HUES6 (cell line): ENCODE data around the gene C1orf116.

ENCODE experiments used
- H3K27ac ChIP-seq: 2 replicates; pipeline ENCODE4 v1.7.0; 2013; ENCODE audit warnings: low read depth, mild to moderate bottlenecking, low read length, inconsistent platforms
- H3K27me3 ChIP-seq: 2 replicates; pipeline ENCODE4 v1.6.1; 2013; ENCODE audit warnings: low read length; ENCODE audit not compliant: control insufficient read depth, insufficient read depth
- H3K36me3 ChIP-seq: 2 replicates; pipeline ENCODE4 v1.6.1; 2013; ENCODE audit warnings: low read length; ENCODE audit not compliant: control insufficient read depth, insufficient read depth
- H3K4me1 ChIP-seq: 2 replicates; pipeline ENCODE4 v1.6.1; 2013; ENCODE audit warnings: low read length; ENCODE audit not compliant: control insufficient read depth, insufficient read depth
- H3K4me3 ChIP-seq: 2 replicates; pipeline ENCODE4 v1.5.1; 2013; ENCODE audit warnings: low read depth, low read length
- H3K9ac ChIP-seq: one replicate; pipeline ENCODE4 v1.6.1; 2013; ENCODE audit warnings: mild to moderate bottlenecking, low read length
- H3K9me3 ChIP-seq: 2 replicates; pipeline ENCODE4 v1.6.1; 2013; ENCODE audit warnings: low read depth, low read length; ENCODE audit not compliant: control insufficient read depth, insufficient read depth

Gene C1orf116

DNA sequence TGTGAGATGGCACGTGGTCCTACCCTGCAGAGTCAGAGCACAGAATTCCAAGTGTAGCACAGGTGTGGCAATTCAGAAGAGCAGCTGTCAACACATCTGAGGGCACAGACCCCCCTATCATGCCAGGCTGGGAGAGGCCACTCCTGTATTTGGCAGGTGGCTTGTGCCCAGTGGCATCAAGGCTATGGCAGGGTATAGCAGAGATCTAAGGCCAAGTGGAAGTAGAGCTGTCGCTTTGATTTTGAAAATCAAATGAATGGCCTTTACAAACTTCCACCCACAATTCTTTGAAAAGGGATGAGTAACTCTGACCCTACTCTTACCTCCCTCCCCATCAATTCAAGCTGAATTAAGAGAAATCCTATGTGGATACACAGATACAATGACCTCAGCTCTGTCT is 13.4 kb downstream of the C1orf116 start:
- Histone ChIP-seq H3K4me3 (no peak overlapping the region), H3K36me3 (no peaks in the 10 kb centered on the region), H3K27me3 (no peaks in the 10 kb centered on the region; the same call in 1 of the 2 replicates), H3K4me1 (no peaks in the 10 kb centered on the region; the same call in 1 of the 2 replicates), H3K27ac (no peak overlapping the region), H3K9me3 (no peaks in the 10 kb centered on the region), H3K9ac (no peak overlapping the region)

DNA sequence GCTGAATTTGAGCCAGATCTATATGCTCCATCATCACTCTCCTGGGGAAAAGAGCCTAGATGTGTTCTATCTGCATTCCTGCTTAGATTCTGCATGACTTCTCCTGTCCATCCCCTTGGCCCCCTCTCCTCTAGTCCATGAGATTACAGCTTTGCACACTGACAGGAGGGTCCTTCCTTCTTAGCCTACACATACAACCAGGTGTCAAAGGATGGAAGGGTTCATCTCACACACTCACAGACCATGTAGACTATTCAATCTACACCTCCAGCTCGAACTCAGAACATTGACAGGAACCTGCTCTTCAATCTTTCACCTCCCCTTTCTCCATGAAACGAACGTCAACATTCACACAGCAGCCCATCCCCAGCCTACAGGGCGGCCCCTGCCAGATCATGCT is 13.8 kb downstream of the C1orf116 start:
- no peak overlapping the region for H3K27ac ChIP-seq
- no peak overlapping the region for H3K9ac ChIP-seq
- H3K4me1 ChIP-seq: no peaks in the 10 kb centered on the region; the same call in 1 of the 2 replicates
- no peaks in the 10 kb centered on the region for H3K9me3 ChIP-seq
- H3K4me3 ChIP-seq: no peak overlapping the region
- H3K36me3 ChIP-seq: no peaks in the 10 kb centered on the region
- peaks cover 1% of the 10 kb centered on the region; the same call in 1 of the 2 replicates for H3K27me3 ChIP-seq

DNA sequence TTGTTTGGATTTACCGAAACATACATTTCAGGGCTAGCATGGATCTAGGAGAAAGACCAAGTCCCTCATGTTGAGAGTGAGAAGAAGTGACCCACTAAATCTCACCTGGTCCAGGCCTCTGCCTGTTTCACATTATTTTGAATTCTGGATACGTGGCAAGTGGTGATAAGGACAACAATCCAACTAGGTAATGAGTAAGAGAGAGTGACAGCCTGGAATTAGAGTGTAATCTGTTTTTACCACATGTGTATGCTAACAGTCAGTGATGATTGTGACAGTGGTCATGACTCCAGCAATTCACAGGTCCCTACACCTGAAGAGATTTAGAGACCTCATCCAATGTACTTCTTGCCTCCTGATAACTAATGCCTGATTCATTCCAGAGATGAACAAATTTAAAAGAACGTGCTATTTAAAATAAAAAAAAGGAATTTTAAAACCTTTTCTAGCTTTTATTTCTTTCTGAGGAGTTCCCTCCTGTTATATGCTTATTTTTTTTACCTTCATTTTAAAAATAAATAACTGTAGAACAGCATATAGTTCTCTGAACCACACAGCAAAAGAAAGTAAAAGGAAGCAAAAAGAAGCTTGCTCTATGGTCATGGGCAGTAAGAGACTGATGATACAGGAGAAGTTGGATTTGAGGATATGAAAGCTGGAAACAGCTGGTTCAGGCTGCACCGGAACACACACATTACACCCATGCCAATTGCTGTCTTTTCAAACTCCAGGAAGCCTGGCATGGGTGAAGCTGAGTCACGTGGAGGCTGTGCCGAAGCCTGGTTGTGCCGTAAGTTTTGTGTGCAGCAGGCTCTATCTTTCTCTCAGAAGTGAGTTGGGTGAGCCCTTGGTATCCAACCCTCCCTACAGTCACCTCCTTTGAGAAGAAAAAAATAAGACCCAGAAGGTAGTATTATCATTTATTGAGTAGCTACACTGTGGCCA is 14.7 kb downstream of the C1orf116 start:
- H3K36me3 ChIP-seq: no peaks in the 10 kb centered on the region
- H3K27ac ChIP-seq: no peak overlapping the region
- H3K9ac ChIP-seq: no peak overlapping the region
- H3K27me3 ChIP-seq: peaks cover 6% of the 10 kb centered on the region; the same call in 1 of the 2 replicates
- no peak overlapping the region for H3K4me3 ChIP-seq
- no peaks in the 10 kb centered on the region; the same call in 1 of the 2 replicates for H3K4me1 ChIP-seq
- no peaks in the 10 kb centered on the region for H3K9me3 ChIP-seq

DNA sequence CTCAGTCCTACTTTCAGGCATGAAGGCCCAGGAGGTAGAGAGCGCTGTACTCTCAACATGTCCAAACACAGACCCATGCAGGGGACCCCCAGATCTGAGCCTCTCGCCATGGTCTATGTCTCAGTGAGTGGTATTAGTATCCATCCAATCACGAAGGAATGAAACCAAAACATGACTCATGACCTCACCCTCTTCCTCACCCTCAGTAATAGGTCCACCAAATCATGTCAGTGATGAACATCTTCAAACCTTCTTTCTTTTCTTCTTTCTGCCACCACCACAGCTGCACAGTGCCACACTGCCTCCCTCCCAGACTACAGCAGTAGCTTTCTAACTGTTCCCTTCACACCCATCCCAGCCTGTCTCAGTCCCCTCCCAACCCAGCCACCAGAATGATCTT is 16.8 kb downstream of the C1orf116 start:
- H3K4me1 ChIP-seq: no peaks in the 10 kb centered on the region
- no peaks in the 10 kb centered on the region for H3K9me3 ChIP-seq
- H3K4me3 ChIP-seq: no peak overlapping the region
- no peak overlapping the region for H3K9ac ChIP-seq
- H3K27ac ChIP-seq: no peak overlapping the region
- H3K27me3 ChIP-seq: peaks cover 6% of the 10 kb centered on the region; the same call in 1 of the 2 replicates
- H3K36me3 ChIP-seq: no peaks in the 10 kb centered on the region

DNA sequence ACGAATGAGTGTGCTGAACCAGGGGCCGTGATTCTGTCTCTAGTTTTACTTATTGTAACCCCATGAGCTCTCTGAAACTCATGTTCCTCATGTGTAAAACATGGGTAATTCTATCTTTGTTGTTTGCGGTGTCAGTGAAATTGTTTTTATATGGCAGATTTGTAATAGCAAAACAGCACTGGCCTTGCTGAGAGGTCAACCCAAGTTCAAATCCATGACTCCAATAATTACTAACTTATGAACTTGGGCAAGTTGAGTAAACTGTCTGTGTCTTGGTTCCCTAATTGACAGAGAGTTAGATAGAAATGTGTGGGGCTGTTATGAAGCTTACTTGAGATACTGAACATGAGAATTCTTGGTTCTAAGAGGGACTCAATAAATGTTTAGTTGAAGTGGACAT is 17.8 kb downstream of the C1orf116 start:
- Histone ChIP-seq H3K27me3 (peaks cover 6% of the 10 kb centered on the region; the same call in 1 of the 2 replicates), H3K4me1 (no peaks in the 10 kb centered on the region), H3K27ac (no peak overlapping the region), H3K4me3 (no peak overlapping the region), H3K36me3 (no peaks in the 10 kb centered on the region), H3K9ac (no peak overlapping the region), H3K9me3 (no peaks in the 10 kb centered on the region)

DNA sequence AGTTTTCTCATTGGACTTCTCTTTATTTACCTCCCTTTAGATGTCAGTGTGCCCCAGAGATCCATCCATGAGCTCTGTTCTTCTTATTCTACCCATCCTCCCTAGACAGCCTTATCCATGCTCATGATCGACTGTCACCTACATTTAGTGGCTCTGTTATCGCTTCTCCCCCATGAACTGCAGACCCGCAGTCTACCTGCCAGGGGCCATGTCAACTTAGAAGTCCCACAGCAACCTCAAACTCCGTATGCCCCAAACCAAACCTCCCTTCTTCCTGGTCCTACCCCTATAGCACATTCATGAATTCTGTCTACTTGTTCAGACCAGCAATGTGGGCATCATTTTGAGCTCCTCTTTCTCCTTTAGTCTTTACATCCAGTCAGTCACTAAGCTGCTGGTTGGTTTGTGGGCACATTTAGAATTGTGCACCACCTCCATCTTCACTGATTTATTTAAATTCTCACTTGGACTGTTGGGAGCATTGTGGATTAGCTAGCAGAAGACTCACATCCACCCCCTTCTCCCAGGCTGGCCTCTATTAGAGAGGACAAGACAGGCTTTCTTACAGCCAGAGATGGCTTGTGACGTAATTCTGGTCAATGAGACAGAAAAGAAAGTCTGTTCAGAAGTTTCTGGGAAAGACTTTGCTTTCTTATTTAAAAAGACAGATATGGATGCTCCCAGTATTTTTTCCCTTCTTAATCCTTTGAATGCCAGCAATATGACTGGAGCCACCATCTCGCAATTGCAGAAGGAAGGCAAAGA is 19.1 kb downstream of the C1orf116 start:
- Histone ChIP-seq H3K9ac (no peak overlapping the region), H3K27me3 (peaks cover 6% of the 10 kb centered on the region; the same call in 1 of the 2 replicates), H3K9me3 (no peaks in the 10 kb centered on the region)

DNA sequence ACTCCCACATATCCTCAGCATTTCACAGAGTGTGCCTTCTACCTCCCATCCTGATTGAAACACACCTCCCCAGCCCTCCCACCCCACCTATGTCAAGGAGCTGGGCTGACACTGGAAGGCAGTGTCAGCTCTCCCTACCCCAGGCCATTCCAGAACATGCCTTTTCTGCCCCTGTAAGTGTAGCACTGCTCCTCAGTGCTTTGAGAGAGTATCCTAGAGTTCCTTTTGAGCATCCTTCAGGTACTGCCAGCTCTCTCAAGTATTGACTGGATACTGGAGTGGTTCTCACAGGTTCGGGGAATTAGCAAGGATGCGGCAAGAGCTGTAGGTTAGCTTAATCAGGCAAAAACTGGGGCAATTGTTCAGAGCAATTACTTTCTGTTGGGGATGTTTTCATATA is 21.8 kb downstream of the C1orf116 start:
- no peak overlapping the region for H3K27ac ChIP-seq
- no peak overlapping the region for H3K4me3 ChIP-seq
- H3K9ac ChIP-seq: no peak overlapping the region
- no peaks in the 10 kb centered on the region for H3K4me1 ChIP-seq
- no peaks in the 10 kb centered on the region for H3K9me3 ChIP-seq
- no peaks in the 10 kb centered on the region for H3K36me3 ChIP-seq
- peaks cover 6% of the 10 kb centered on the region; the same call in 1 of the 2 replicates for H3K27me3 ChIP-seq

More for the DNA sequence above, 19.1 kb downstream of the C1orf116 start:
- Histone ChIP-seq H3K4me1 (no peaks in the 10 kb centered on the region), H3K27ac (no peak overlapping the region), H3K36me3 (no peaks in the 10 kb centered on the region), H3K4me3 (no peak overlapping the region)

DNA sequence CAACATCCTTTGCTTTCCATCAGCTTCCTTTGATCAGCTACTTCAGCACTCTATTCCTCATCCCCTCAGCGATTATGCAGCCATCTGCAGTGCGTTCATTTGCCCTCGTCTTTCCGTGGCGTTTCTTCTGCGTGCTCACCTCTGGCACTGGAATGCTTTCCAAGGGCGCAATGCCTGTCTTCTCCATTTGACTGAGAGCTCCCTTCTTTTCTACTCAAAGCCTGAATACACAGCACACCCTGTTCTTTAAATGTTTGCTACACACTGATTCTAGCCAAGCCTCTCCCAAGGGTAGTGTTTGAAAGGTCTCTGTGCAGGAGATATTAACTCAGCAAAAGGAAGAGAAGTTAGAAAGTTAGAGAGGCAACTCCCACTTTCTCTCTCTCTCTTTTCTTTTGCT is 22.6 kb downstream of the C1orf116 start:
- Histone ChIP-seq H3K4me3 (no peak overlapping the region), H3K27ac (no peak overlapping the region), H3K9me3 (no peaks in the 10 kb centered on the region), H3K9ac (no peak overlapping the region), H3K4me1 (no peaks in the 10 kb centered on the region), H3K36me3 (no peaks in the 10 kb centered on the region), H3K27me3 (peaks cover 6% of the 10 kb centered on the region; the same call in 1 of the 2 replicates)

DNA sequence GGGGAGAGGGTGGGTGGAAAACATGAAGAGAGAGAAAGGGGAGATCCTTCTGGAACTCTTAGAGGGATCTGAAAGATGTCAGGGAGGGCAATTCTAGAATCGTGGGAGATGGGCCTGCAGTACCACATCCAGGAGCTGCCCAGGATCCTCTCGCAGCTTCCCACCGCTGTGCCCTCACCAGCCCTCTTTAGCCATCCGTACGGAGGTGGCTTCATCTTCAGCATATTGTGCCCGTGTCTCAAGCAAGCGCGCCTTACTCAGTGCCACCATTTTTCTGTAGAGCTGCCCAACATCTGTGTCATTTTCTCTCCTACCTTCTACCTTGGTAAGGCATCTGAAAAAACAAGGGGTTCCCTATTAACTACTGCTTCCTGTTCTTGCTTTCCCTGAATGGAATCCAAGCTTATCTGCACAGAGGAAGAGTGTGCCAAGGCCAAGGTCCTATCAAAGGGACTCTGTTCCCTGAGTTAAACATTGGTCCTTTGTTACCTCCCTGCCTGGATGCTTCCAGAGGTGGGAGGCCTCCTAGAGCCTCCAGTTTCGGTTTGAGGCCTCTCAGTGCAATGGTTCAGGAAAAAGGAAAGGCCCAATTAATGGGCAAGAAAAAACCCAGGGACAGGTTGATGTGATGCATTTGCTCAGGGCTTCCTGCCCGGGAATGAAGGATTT is 23.2 kb downstream of the C1orf116 start:
- no peak overlapping the region for H3K4me3 ChIP-seq
- no peaks in the 10 kb centered on the region for H3K9me3 ChIP-seq
- H3K9ac ChIP-seq: no peak overlapping the region
- peaks cover 6% of the 10 kb centered on the region; the same call in 1 of the 2 replicates for H3K27me3 ChIP-seq
- no peaks in the 10 kb centered on the region for H3K4me1 ChIP-seq
- H3K27ac ChIP-seq: no peak overlapping the region
- no peaks in the 10 kb centered on the region for H3K36me3 ChIP-seq

DNA sequence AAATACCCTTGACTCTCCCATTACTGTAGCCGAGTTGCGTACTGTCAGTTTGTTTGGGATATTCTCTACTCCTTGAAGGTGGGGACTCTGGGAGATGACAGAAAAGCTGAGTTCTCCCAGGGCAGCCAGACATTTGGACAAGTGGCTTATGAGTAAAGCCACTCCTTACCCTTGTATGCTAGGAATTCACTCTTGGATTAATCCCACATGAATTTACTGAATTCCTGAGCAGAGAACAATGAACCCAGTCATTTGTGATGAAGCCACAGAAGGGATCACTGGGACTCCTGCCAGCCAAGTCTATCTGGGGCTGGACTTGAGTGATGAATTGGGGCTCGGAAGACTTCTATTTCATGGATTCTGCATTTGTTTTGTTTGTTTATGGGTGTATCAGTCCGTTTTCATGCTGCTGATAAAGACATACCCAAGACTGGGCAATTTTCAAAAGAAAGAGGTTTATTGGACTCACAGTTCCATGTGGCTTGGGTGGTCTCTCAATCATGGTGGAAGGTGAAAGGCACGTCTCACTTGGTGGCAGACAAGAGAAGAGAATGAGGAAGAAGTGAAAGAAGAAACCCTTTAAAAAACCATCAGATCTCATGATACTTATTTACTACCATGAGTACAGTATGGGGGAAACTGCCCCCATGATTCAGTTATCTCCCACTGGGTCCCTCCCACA is 25.1 kb downstream of the C1orf116 start:
- Histone ChIP-seq H3K36me3 (no peaks in the 10 kb centered on the region), H3K27me3 (no peaks in the 10 kb centered on the region), H3K4me3 (no peak overlapping the region), H3K4me1 (peaks cover 10% of the 10 kb centered on the region), H3K9ac (no peak overlapping the region), H3K9me3 (no peaks in the 10 kb centered on the region), H3K27ac (no peak overlapping the region)
